Body of pancreas (tissue), 4 donors: ENCODE measurements around the gene ANKRD23.
"Not testable (repeated sequence)": the region's sequence is repeated elsewhere in the genome, so short reads cannot be mapped to it uniquely, and the experiment has no call there.

Experiments
- CTCF ChIP-seq, 7 experiments: fragments of 450-650 bp in 4 of 7; fragments of 200-600 bp in 3 of 7; sonication (generic) in 3 of 7; IDR thresholded peaks; one replicate each; pipeline ENCODE4 v1.5.1; 2016 to 2019; ENCODE audit warnings: antibody characterized with exemption in 7 of 7
- POLR2A ChIP-seq, 3 donors: fragments of 450-650 bp; IDR thresholded peaks; one replicate each; pipeline ENCODE4 v1.6.1; 2016; ENCODE audit warnings: antibody characterized with exemption in 3 of 3, mild to moderate bottlenecking in 2 of 3

- not testable (repeated sequence) for TF ChIP-seq CTCF, POLR2A (IDR thresholded peaks at IDR 0.05)
These were observed 37.9 kb downstream of the ANKRD23 start for GRCh38 chr2:96805946-96806345.
